Measurements from ENCODE around the gene CDH12. TPM values are rescaled to one million over a fixed set of nuclear protein-coding genes. Genes with fewer than 3 reads are reported as not detected.
A peak's percentile ranks its signal among the peaks of the same experiment; 100 is the strongest.
"Not testable (repeated sequence)": the region's sequence is repeated elsewhere in the genome, so short reads cannot be mapped to it uniquely, and the experiment has no call there.

Gene CDH12
- total RNA-seq, 1 donor from 2014 or later: 23.5 TPM

GRCh38 chr5:22521521-22521920 is 331.6 kb downstream of the CDH12 start:
- no peaks in the 10 kb centered on the region for H3K4me1 Mint-ChIP-seq (ENCODE audit: low read depth, unreplicated experiment)
- DNase-seq: no peak
- no peak overlapping the region for H3K4me3 Mint-ChIP-seq (ENCODE audit: unreplicated experiment)
- no peak for TF ChIP-seq CTCF (IDR thresholded peaks at IDR 0.05; ENCODE audit: partially characterized antibody, unreplicated experiment)
- no peak overlapping the region for H3K27ac Mint-ChIP-seq (ENCODE audit: unreplicated experiment)
- no peaks in the 10 kb centered on the region for H3K27me3 Mint-ChIP-seq (ENCODE audit: unreplicated experiment)
- peaks cover 6% of the 10 kb centered on the region for H3K36me3 Mint-ChIP-seq (ENCODE audit: unreplicated experiment)
- peaks cover 6% of the 10 kb centered on the region for H3K9me3 Mint-ChIP-seq (ENCODE audit: unreplicated experiment)

- DNase-seq; H3K36me3 Mint-ChIP-seq (ENCODE audit: unreplicated experiment); H3K27ac Mint-ChIP-seq (ENCODE audit: unreplicated experiment); H3K4me1 Mint-ChIP-seq (ENCODE audit: low read depth, unreplicated experiment); H3K4me3 Mint-ChIP-seq (ENCODE audit: unreplicated experiment); H3K9me3 Mint-ChIP-seq (ENCODE audit: unreplicated experiment); H3K27me3 Mint-ChIP-seq (ENCODE audit: unreplicated experiment): not testable (repeated sequence)
These were observed 336.6 kb downstream of the CDH12 start for GRCh38 chr5:22516497-22516896.

- Mint-ChIP-seq H3K27ac (ENCODE audit: unreplicated experiment) (peak overlapping the region; percentile 18), H3K4me3 (ENCODE audit: unreplicated experiment) (no peak overlapping the region), H3K4me1 (ENCODE audit: low read depth, unreplicated experiment) (no peaks in the 10 kb centered on the region), H3K36me3 (ENCODE audit: unreplicated experiment) (no peaks in the 10 kb centered on the region), H3K9me3 (ENCODE audit: unreplicated experiment) (no peaks in the 10 kb centered on the region), H3K27me3 (ENCODE audit: unreplicated experiment) (no peaks in the 10 kb centered on the region)
- no peak for DNase-seq
- no peak for TF ChIP-seq CTCF (IDR thresholded peaks at IDR 0.05; ENCODE audit: partially characterized antibody, unreplicated experiment)
These were observed 338.9 kb downstream of the CDH12 start for GRCh38 chr5:22514231-22514630.

GRCh38 chr5:22505891-22506290 is 347.3 kb downstream of the CDH12 start:
- Mint-ChIP-seq H3K4me3 (ENCODE audit: unreplicated experiment) (no peak overlapping the region), H3K36me3 (ENCODE audit: unreplicated experiment) (peaks cover 11% of the 10 kb centered on the region), H3K27me3 (ENCODE audit: unreplicated experiment) (no peaks in the 10 kb centered on the region), H3K4me1 (ENCODE audit: low read depth, unreplicated experiment) (no peaks in the 10 kb centered on the region), H3K9me3 (ENCODE audit: unreplicated experiment) (peaks cover 2% of the 10 kb centered on the region), H3K27ac (ENCODE audit: unreplicated experiment) (no peak overlapping the region)
- TF ChIP-seq CTCF (IDR thresholded peaks at IDR 0.05; ENCODE audit: partially characterized antibody, unreplicated experiment): no peak
- no peak for DNase-seq

- Mint-ChIP-seq H3K4me3 (ENCODE audit: unreplicated experiment) (no peak overlapping the region), H3K27ac (ENCODE audit: unreplicated experiment) (no peak overlapping the region), H3K9me3 (ENCODE audit: unreplicated experiment) (peaks cover 2% of the 10 kb centered on the region), H3K36me3 (ENCODE audit: unreplicated experiment) (peaks cover 11% of the 10 kb centered on the region), H3K4me1 (ENCODE audit: low read depth, unreplicated experiment) (no peaks in the 10 kb centered on the region), H3K27me3 (ENCODE audit: unreplicated experiment) (no peaks in the 10 kb centered on the region)
- no peak for TF ChIP-seq CTCF (IDR thresholded peaks at IDR 0.05; ENCODE audit: partially characterized antibody, unreplicated experiment)
- DNase-seq: no peak
These were observed 348.7 kb downstream of the CDH12 start for GRCh38 chr5:22504411-22504810.

GRCh38 chr5:22500556-22500955 is 352.6 kb downstream of the CDH12 start:
- no peak for TF ChIP-seq CTCF (IDR thresholded peaks at IDR 0.05; ENCODE audit: partially characterized antibody, unreplicated experiment)
- DNase-seq: no peak
- Mint-ChIP-seq H3K36me3 (ENCODE audit: unreplicated experiment) (peaks cover 11% of the 10 kb centered on the region), H3K27me3 (ENCODE audit: unreplicated experiment) (peaks cover 3% of the 10 kb centered on the region), H3K4me3 (ENCODE audit: unreplicated experiment) (no peak overlapping the region), H3K9me3 (ENCODE audit: unreplicated experiment) (peaks cover 2% of the 10 kb centered on the region), H3K4me1 (ENCODE audit: low read depth, unreplicated experiment) (no peaks in the 10 kb centered on the region), H3K27ac (ENCODE audit: unreplicated experiment) (no peak overlapping the region)
